H9 (cell line): ENCODE data around the gene KRT79. TPM values are rescaled to one million over a fixed set of nuclear protein-coding genes. Genes with fewer than 3 reads are reported as not detected.

Experiments used
- DNase-seq: peaks from one replicate; pipeline ENCODE4 v3.0.0-alpha.2; 2017
- H2AFZ ChIP-seq: one replicate; pipeline ENCODE4 v1.6.1; 2013; ENCODE audit warnings: mild to moderate bottlenecking, low read length, control low read depth, moderate library complexity
- H2AK5ac ChIP-seq: 2 replicates; pipeline ENCODE4 v1.6.1; 2013; ENCODE audit warnings: low read length, control low read depth, mixed read lengths; ENCODE audit not compliant: insufficient read length
- H2BK120ac ChIP-seq: one replicate; pipeline ENCODE4 v1.6.1; 2013; ENCODE audit warnings: low read depth, mild to moderate bottlenecking, low read length, control low read depth, inconsistent platforms; ENCODE audit not compliant: poor library complexity, severe bottlenecking
- H2BK12ac ChIP-seq: 2 replicates; pipeline ENCODE4 v1.6.1; 2013; ENCODE audit warnings: low read length, control low read depth, mixed read lengths, low read depth; ENCODE audit not compliant: insufficient read length
- H2BK15ac ChIP-seq: 2 replicates; pipeline ENCODE4 v1.6.1; 2013; ENCODE audit warnings: low read depth, low read length, control low read depth
- H2BK20ac ChIP-seq: one replicate; pipeline ENCODE4 v1.6.1; 2013; ENCODE audit warnings: low read depth, mild to moderate bottlenecking, low read length, control low read depth, inconsistent platforms; ENCODE audit not compliant: poor library complexity, severe bottlenecking
- H2BK5ac ChIP-seq: 2 replicates; pipeline ENCODE4 v1.6.1; 2013; ENCODE audit warnings: low read length, control low read depth, mixed read lengths; ENCODE audit not compliant: insufficient read length
- H3K14ac ChIP-seq: 2 replicates; pipeline ENCODE4 v1.6.1; 2013; ENCODE audit warnings: low read length, control low read depth; ENCODE audit not compliant: insufficient read depth
- H3K18ac ChIP-seq: 2 replicates; pipeline ENCODE4 v1.6.1; 2013; ENCODE audit warnings: low read depth, mild to moderate bottlenecking, mixed read lengths, low read length, control low read depth; ENCODE audit not compliant: insufficient read length
- H3K23ac ChIP-seq: 2 replicates; pipeline ENCODE4 v1.6.1; 2013; ENCODE audit warnings: low read length, control low read depth, mixed read lengths, low read depth; ENCODE audit not compliant: insufficient read length
- H3K23me2 ChIP-seq: 2 replicates; pipeline ENCODE4 v1.6.1; 2013; ENCODE audit warnings: low read depth, mild to moderate bottlenecking, mixed read lengths, low read length, control low read depth; ENCODE audit not compliant: insufficient read length, poor library complexity, severe bottlenecking
- H3K27ac ChIP-seq: 2 replicates; pipeline ENCODE4 v1.5.1; 2013; ENCODE audit warnings: low read length, control low read depth, mixed read lengths, low read depth; ENCODE audit not compliant: insufficient read length
- H3K27me3 ChIP-seq: 2 replicates; pipeline ENCODE4 v1.6.1; 2013; ENCODE audit warnings: low read length, control low read depth, inconsistent platforms; ENCODE audit not compliant: insufficient read depth
- H3K4ac ChIP-seq: 2 replicates; pipeline ENCODE4 v1.6.1; 2013; ENCODE audit warnings: low read depth, mild to moderate bottlenecking, control low read depth, inconsistent platforms, low read length, moderate library complexity
- H3K4me1 ChIP-seq: 2 replicates; pipeline ENCODE4 v1.6.1; 2013; ENCODE audit warnings: low read length, control low read depth, inconsistent platforms; ENCODE audit not compliant: insufficient read depth
- H3K4me2 ChIP-seq: 2 replicates; pipeline ENCODE4 v1.6.1; 2013; ENCODE audit warnings: low read length, control low read depth, mixed read lengths; ENCODE audit not compliant: insufficient read length, insufficient read depth
- H3K56ac ChIP-seq: 2 replicates; pipeline ENCODE4 v1.6.1; 2013; ENCODE audit warnings: low read depth, mild to moderate bottlenecking, mixed read lengths, low read length, control low read depth; ENCODE audit not compliant: insufficient read length
- H3K79me1 ChIP-seq: 2 replicates; pipeline ENCODE4 v1.6.1; 2013; ENCODE audit warnings: low read depth, mild to moderate bottlenecking, moderate library complexity, low read length, control low read depth, inconsistent platforms; ENCODE audit not compliant: insufficient read depth, poor library complexity, severe bottlenecking
- H3K79me2 ChIP-seq: 2 replicates; pipeline ENCODE4 v1.6.1; 2013; ENCODE audit warnings: low read length, control low read depth, inconsistent platforms; ENCODE audit not compliant: insufficient read depth
- H3K9ac ChIP-seq: 2 replicates; pipeline ENCODE4 v1.6.1; 2013; ENCODE audit warnings: low read length, control low read depth, mixed read lengths; ENCODE audit not compliant: insufficient read length; ENCODE audit errors: extremely low read depth
- H3K9me3 ChIP-seq: one replicate; pipeline ENCODE4 v1.6.1; 2013; ENCODE audit warnings: low read depth, low read length, inconsistent platforms; ENCODE audit not compliant: control insufficient read depth
- H3T11ph ChIP-seq: one replicate; pipeline ENCODE4 v1.6.1; 2013; ENCODE audit warnings: mild to moderate bottlenecking, low read length, control low read depth, inconsistent platforms
- H4K20me1 ChIP-seq: one replicate; pipeline ENCODE4 v1.6.1; 2013; ENCODE audit not compliant: control insufficient read depth, insufficient read length, insufficient read depth
- H4K5ac ChIP-seq: 2 replicates; pipeline ENCODE4 v1.6.1; 2013; ENCODE audit warnings: low read depth, mild to moderate bottlenecking, mixed read lengths, low read length, control low read depth; ENCODE audit not compliant: insufficient read length
- H4K8ac ChIP-seq: replicated peaks from 2 replicates; pipeline ENCODE4 v1.6.1; 2013; ENCODE audit warnings: low read length, control low read depth, mixed read lengths, low read depth; ENCODE audit not compliant: insufficient read length
- H4K91ac ChIP-seq: 2 replicates; pipeline ENCODE4 v1.6.1; 2013; ENCODE audit warnings: low read depth, mild to moderate bottlenecking, moderate library complexity, mixed read lengths, low read length, control low read depth; ENCODE audit not compliant: insufficient read length
- H3K27ac Mint-ChIP-seq, 3 experiments: 2 replicates in 2 of 3; 3 replicates in 1 of 3; pipeline ENCODE4 v1.8.0; 2020 to 2021; ENCODE audit warnings: mixed read lengths in 3 of 3, mild to moderate bottlenecking in 1 of 3, moderate library complexity in 1 of 3
- H3K27me3 Mint-ChIP-seq: 2 replicates; pipeline ENCODE4 v1.8.0; 2021; ENCODE audit warnings: low read depth, mild to moderate bottlenecking, moderate library complexity, mixed read lengths
- H3K36me3 Mint-ChIP-seq, 3 experiments: 2 replicates in 2 of 3; 3 replicates in 1 of 3; pipeline ENCODE4 v1.8.0; 2020 to 2021; ENCODE audit warnings: low read depth in 3 of 3, mixed read lengths in 3 of 3; ENCODE audit not compliant: insufficient read depth in 1 of 3
- H3K4me1 Mint-ChIP-seq, 2 experiments: 2 replicates each; pipeline ENCODE4 v1.8.0; 2020; ENCODE audit warnings: mixed read lengths in 2 of 2
- H3K4me3 Mint-ChIP-seq, 2 experiments: 2 replicates in 1 of 2; 3 replicates in 1 of 2; pipeline ENCODE4 v1.8.0; 2020 to 2021; ENCODE audit warnings: mild to moderate bottlenecking in 2 of 2, mixed read lengths in 2 of 2, moderate library complexity in 1 of 2
- H3K9me3 Mint-ChIP-seq, 2 experiments: 2 replicates in 1 of 2; 3 replicates in 1 of 2; pipeline ENCODE4 v1.8.0; 2020; ENCODE audit warnings: mild to moderate bottlenecking in 2 of 2, mixed read lengths in 2 of 2, moderate library complexity in 1 of 2
- CTCF ChIP-seq: fragments of 200-600 bp; sonication (generic); conservative IDR thresholded peaks from 3 replicates; pipeline ENCODE4 v1.8.0; 2021; ENCODE audit warnings: antibody characterized with exemption, mild to moderate bottlenecking
- WGBS: extraction: QIAGEN DNeasy Blood & Tissue Kit; methylation state at CpG from one replicate; pipeline ENCODE4 v1.1.7; 2013; ENCODE audit warnings: missing lambda C conversion rate, low lambda C conversion rate, mixed read lengths; ENCODE audit not compliant: insufficient read length; ENCODE audit errors: extremely low coverage; 5-methylcytosine and 5-hydroxymethylcytosine counted together
- total RNA-seq: library from RNA; stranded (reverse); gene quantifications from 2 replicates; pipeline ENCODE4 v1.2.1, GENCODE V29; 2021

KRT79 gene
- total RNA-seq, 1 experiment from 2014 or later = not detected

GRCh38 chr12:52812749-52813148 is 21.4 kb downstream of the KRT79 start:
- Histone ChIP-seq H3K14ac (no peak overlapping the region), H3K23me2 (no peaks in the 10 kb centered on the region), H3K4ac (no peak overlapping the region), H4K5ac (no peak overlapping the region), H3K18ac (no peak overlapping the region), H4K20me1 (no peaks in the 10 kb centered on the region), H2AFZ (no peak overlapping the region), H4K8ac (no peak overlapping the region), H4K91ac (no peak overlapping the region), H2BK15ac (no peak overlapping the region), H3K27ac (no peak overlapping the region), H2AK5ac (no peak overlapping the region), H3K23ac (no peak overlapping the region), H2BK20ac (no peak overlapping the region), H3K27me3 (no peaks in the 10 kb centered on the region), H3T11ph (no peak overlapping the region), H3K9me3 (no peaks in the 10 kb centered on the region), H2BK5ac (no peak overlapping the region), H3K79me2 (no peaks in the 10 kb centered on the region), H3K4me1 (no peaks in the 10 kb centered on the region), H2BK120ac (no peak overlapping the region), H3K4me2 (no peak overlapping the region), H3K79me1 (no peaks in the 10 kb centered on the region), H3K56ac (no peak overlapping the region), H3K9ac (no peak overlapping the region), H2BK12ac (no peak overlapping the region)
- H3K4me3 Mint-ChIP-seq = no peak overlapping the region
- WGBS = no CpG with 5 or more reads among the region's 3 CpGs
- H3K36me3 Mint-ChIP-seq = no peaks in the 10 kb centered on the region
- TF ChIP-seq CTCF = no peak
- H3K9me3 Mint-ChIP-seq = no peaks in the 10 kb centered on the region
- no peak for DNase-seq
- no peak overlapping the region for H3K27ac Mint-ChIP-seq
- H3K4me1 Mint-ChIP-seq = no peaks in the 10 kb centered on the region
- H3K27me3 Mint-ChIP-seq = peaks cover 10% of the 10 kb centered on the region
